Trophoblast cell (in vitro differentiated cells and primary cell): ENCODE data around the gene ZNF668.
A peak's percentile ranks its signal among the peaks of the same experiment; 100 is the strongest.

Source experiments
- DNase-seq, 2 donors: peaks; one replicate each; pipeline ENCODE4 v3.0.0-alpha.2; 2016
- H2AFZ ChIP-seq: 2 replicates; pipeline ENCODE4 v1.6.1; 2013; ENCODE audit warnings: low read length, moderate library complexity, mild to moderate bottlenecking; ENCODE audit not compliant: insufficient read depth, poor library complexity
- H2AK5ac ChIP-seq: 2 replicates; pipeline ENCODE4 v1.6.1; 2013; ENCODE audit warnings: mild to moderate bottlenecking, low read length
- H2BK120ac ChIP-seq: 2 replicates; pipeline ENCODE4 v1.6.1; 2013; ENCODE audit warnings: low read length, mild to moderate bottlenecking, moderate library complexity; ENCODE audit not compliant: insufficient read depth, poor library complexity
- H2BK12ac ChIP-seq: 2 replicates; pipeline ENCODE4 v1.6.1; 2013; ENCODE audit warnings: mild to moderate bottlenecking, low read length, moderate library complexity
- H2BK5ac ChIP-seq: 2 replicates; pipeline ENCODE4 v1.6.1; 2013; ENCODE audit warnings: low read length, low read depth, moderate library complexity, mild to moderate bottlenecking; ENCODE audit not compliant: poor library complexity
- H3K14ac ChIP-seq: 2 replicates; pipeline ENCODE4 v1.6.1; 2013; ENCODE audit warnings: mild to moderate bottlenecking, low read length
- H3K18ac ChIP-seq: 2 replicates; pipeline ENCODE4 v1.6.1; 2013; ENCODE audit warnings: mild to moderate bottlenecking, low read length
- H3K23ac ChIP-seq: 2 replicates; pipeline ENCODE4 v1.6.1; 2013; ENCODE audit warnings: low read length
- H3K27ac ChIP-seq: 2 replicates; pipeline ENCODE4 v1.5.1; 2013; ENCODE audit warnings: low read depth, mild to moderate bottlenecking, inconsistent platforms, low read length, moderate library complexity
- H3K27me3 ChIP-seq: 2 replicates; pipeline ENCODE4 v1.6.1; 2013; ENCODE audit warnings: inconsistent platforms, mild to moderate bottlenecking, low read length, moderate library complexity; ENCODE audit not compliant: insufficient read depth
- H3K36me3 ChIP-seq, 2 experiments: 1 replicate in 1 of 2; 2 replicates in 1 of 2; pipeline ENCODE4 v1.6.1; 2013; ENCODE audit warnings: low read length in 2 of 2, mild to moderate bottlenecking in 2 of 2, moderate library complexity in 1 of 2; ENCODE audit not compliant: insufficient read depth in 2 of 2, control insufficient read depth in 1 of 2
- H3K4ac ChIP-seq: 2 replicates; pipeline ENCODE4 v1.6.1; 2013; ENCODE audit warnings: low read depth, mild to moderate bottlenecking, low read length, moderate library complexity
- H3K4me1 ChIP-seq, 2 experiments: 1 replicate in 1 of 2; 2 replicates in 1 of 2; pipeline ENCODE4 v1.6.1; 2013; ENCODE audit warnings: low read length in 2 of 2, mild to moderate bottlenecking in 2 of 2, moderate library complexity in 1 of 2; ENCODE audit not compliant: insufficient read depth in 2 of 2, control insufficient read depth in 1 of 2
- H3K4me2 ChIP-seq: 2 replicates; pipeline ENCODE4 v1.6.1; 2013; ENCODE audit warnings: inconsistent platforms, mild to moderate bottlenecking, low read length, moderate library complexity
- H3K4me3 ChIP-seq: 2 replicates; pipeline ENCODE4 v1.5.1; 2013; ENCODE audit warnings: mild to moderate bottlenecking, low read depth, low read length, inconsistent platforms
- H3K79me1 ChIP-seq: one replicate; pipeline ENCODE4 v1.6.1; 2013; ENCODE audit warnings: low read length
- H3K79me2 ChIP-seq: 2 replicates; pipeline ENCODE4 v1.6.1; 2013; ENCODE audit warnings: low read length, mild to moderate bottlenecking; ENCODE audit not compliant: control insufficient read depth, insufficient read depth, poor library complexity
- H3K9ac ChIP-seq: 2 replicates; pipeline ENCODE4 v1.6.1; 2013; ENCODE audit warnings: mild to moderate bottlenecking, low read length
- H3K9me3 ChIP-seq: 2 replicates; pipeline ENCODE4 v1.6.1; 2013; ENCODE audit warnings: low read depth, mild to moderate bottlenecking, control low read depth, inconsistent platforms, low read length; ENCODE audit not compliant: insufficient read depth
- H4K12ac ChIP-seq: 2 replicates; pipeline ENCODE4 v1.6.1; 2013; ENCODE audit warnings: low read depth, mild to moderate bottlenecking, low read length, moderate library complexity
- H4K8ac ChIP-seq: 2 replicates; pipeline ENCODE4 v1.6.1; 2013; ENCODE audit warnings: low read depth, mild to moderate bottlenecking, low read length, moderate library complexity
- H4K91ac ChIP-seq: one replicate; pipeline ENCODE4 v1.6.1; 2013; ENCODE audit warnings: low read depth, mild to moderate bottlenecking, low read length, moderate library complexity
- WGBS: extraction: QIAGEN DNeasy Blood & Tissue Kit; methylation state at CpG from one replicate; pipeline ENCODE4 v1.1.7; 2013; ENCODE audit warnings: missing lambda C conversion rate; ENCODE audit not compliant: insufficient read length, insufficient coverage; ENCODE audit errors: extremely low coverage; 5-methylcytosine and 5-hydroxymethylcytosine counted together

Gene ZNF668

GRCh38 chr16:31036691-31037090, 37.3 kb downstream of the ZNF668 start:
- no peak overlapping the region for H2AFZ ChIP-seq
- no peak overlapping the region for H3K14ac ChIP-seq
- no peak overlapping the region for H4K91ac ChIP-seq
- no peak overlapping the region for H2AK5ac ChIP-seq
- no peak overlapping the region for H3K4ac ChIP-seq
- no peak overlapping the region for H3K27ac ChIP-seq
- WGBS: no CpG with 5 or more reads among the region's 2 CpGs
- no peak overlapping the region for H3K9ac ChIP-seq
- no peak overlapping the region for H4K8ac ChIP-seq
- H3K27me3 ChIP-seq: no peaks in the 10 kb centered on the region
- peaks cover 33% of the 10 kb centered on the region in 2 experiments for H3K36me3 ChIP-seq
- H3K4me1 ChIP-seq: peaks cover 6 to 10% of the 10 kb centered on the region in 2 experiments
- no peak overlapping the region for H2BK12ac ChIP-seq
- H4K12ac ChIP-seq: no peak overlapping the region
- H3K18ac ChIP-seq: no peak overlapping the region
- H3K23ac ChIP-seq: no peak overlapping the region
- H3K9me3 ChIP-seq: peaks cover 3% of the 10 kb centered on the region
- no peak overlapping the region for H3K4me2 ChIP-seq
- peaks cover 6% of the 10 kb centered on the region for H3K79me1 ChIP-seq
- no peak for DNase-seq
- no peak overlapping the region for H3K4me3 ChIP-seq
- no peak overlapping the region for H2BK120ac ChIP-seq
- H2BK5ac ChIP-seq: no peak overlapping the region
- H3K79me2 ChIP-seq: peaks cover 4% of the 10 kb centered on the region

- H3K79me1 ChIP-seq: peaks cover 6% of the 10 kb centered on the region
- WGBS: no CpG with 5 or more reads among the region's 47 CpGs
- no peak overlapping the region for H2BK12ac ChIP-seq
Measured at GRCh38 chr16:31033709-31034492, 40.1 kb downstream of the ZNF668 start.

GRCh38 chr16:31032736-31033708, 41.0 kb downstream of the ZNF668 start, which contains the start of gene STX4:
Gene STX4, plus strand, starts transcription at chr16:31033558. Its CDS starts 248 bp downstream, at chr16:31033806.
- Histone ChIP-seq H3K18ac (peak within 1 kb of the TSS; percentile 71), H3K27ac (no peak within 1 kb of the TSS), H2BK5ac (peak within 1 kb of the TSS; percentile 63), H3K4ac (peak within 1 kb of the TSS; percentile 24), H3K27me3 (no peaks in the 10 kb centered on the region), H3K79me1 (peaks cover 6% of the 10 kb centered on the region), H3K4me2 (peak within 1 kb of the TSS; percentile 97), H3K4me3 (peak within 1 kb of the TSS; percentile 92), H4K12ac (peak within 1 kb of the TSS; percentile 92), H3K36me3 (peaks cover 5 to 7% of the 10 kb centered on the region in 2 experiments), H3K79me2 (peaks cover 4% of the 10 kb centered on the region), H3K9me3 (peaks cover 2% of the 10 kb centered on the region), H3K14ac (peak within 1 kb of the TSS; percentile 85), H2AK5ac (peak within 1 kb of the TSS; percentile 51), H4K8ac (peak within 1 kb of the TSS; percentile 96), H4K91ac (peak within 1 kb of the TSS; percentile 90), H3K23ac (no peak within 1 kb of the TSS), H2BK12ac (no peak within 1 kb of the TSS), H3K9ac (peak within 1 kb of the TSS; percentile 82), H3K4me1 (peaks cover 6 to 10% of the 10 kb centered on the region in 2 experiments), H2BK120ac (peak within 1 kb of the TSS; percentile 40), H2AFZ (peak within 1 kb of the TSS; percentile 96)
- DNase-seq: peak; percentile 94 to 99
- no CpG with 5 or more reads among the region's 75 CpGs for WGBS

More at GRCh38 chr16:31033709-31034492, 40.1 kb downstream of the ZNF668 start:
- Histone ChIP-seq H3K27me3 (no peaks in the 10 kb centered on the region), H3K27ac (no peak overlapping the region), H3K36me3 (peaks cover 14 to 15% of the 10 kb centered on the region in 2 experiments), H2BK120ac (no peak overlapping the region), H4K12ac (peak overlapping the region; percentile 57), H3K23ac (no peak overlapping the region), H3K9ac (peak overlapping the region; percentile 82), H4K8ac (peak overlapping the region; percentile 56), H3K4me1 (peaks cover 6 to 10% of the 10 kb centered on the region in 2 experiments), H3K14ac (peak overlapping the region; percentile 58), H2AFZ (peak overlapping the region; percentile 67), H3K18ac (peak overlapping the region; percentile 56), H3K4me3 (peak overlapping the region; percentile 92), H3K4ac (peak overlapping the region; percentile 24), H2AK5ac (no peak overlapping the region), H2BK5ac (peak overlapping the region; percentile 63), H4K91ac (peak overlapping the region; percentile 38), H3K79me2 (peaks cover 4% of the 10 kb centered on the region), H3K4me2 (peak overlapping the region; percentile 97), H3K9me3 (peaks cover 2% of the 10 kb centered on the region)
- peak; percentile 81 to 88 for DNase-seq

GRCh38 chr16:31031276-31031675, 42.8 kb downstream of the ZNF668 start:
- H3K27ac ChIP-seq: no peak overlapping the region
- no peak overlapping the region for H2AFZ ChIP-seq
- peaks cover 6% of the 10 kb centered on the region for H3K79me1 ChIP-seq
- H2BK12ac ChIP-seq: no peak overlapping the region
- H3K18ac ChIP-seq: no peak overlapping the region
- no peak overlapping the region for H4K91ac ChIP-seq
- no CpG with 5 or more reads among the region's 4 CpGs for WGBS
- no peak overlapping the region for H2AK5ac ChIP-seq
- H2BK120ac ChIP-seq: no peak overlapping the region
- H3K9me3 ChIP-seq: peaks cover 2% of the 10 kb centered on the region
- H3K79me2 ChIP-seq: peaks cover 4% of the 10 kb centered on the region
- H3K36me3 ChIP-seq: peaks cover 3% of the 10 kb centered on the region in 2 experiments
- no peak overlapping the region for H4K8ac ChIP-seq
- H3K14ac ChIP-seq: no peak overlapping the region
- H3K4me3 ChIP-seq: no peak overlapping the region
- peaks cover 6 to 10% of the 10 kb centered on the region in 2 experiments for H3K4me1 ChIP-seq
- DNase-seq: no peak
- no peak overlapping the region for H4K12ac ChIP-seq
- H2BK5ac ChIP-seq: no peak overlapping the region
- no peaks in the 10 kb centered on the region for H3K27me3 ChIP-seq
- no peak overlapping the region for H3K4ac ChIP-seq
- no peak overlapping the region for H3K4me2 ChIP-seq
- H3K9ac ChIP-seq: no peak overlapping the region
- H3K23ac ChIP-seq: no peak overlapping the region
